Lung (tissue), 12 donors: Measurements from ENCODE around the gene ANKS1B. TPM values are rescaled to one million over a fixed set of nuclear protein-coding genes. Genes with fewer than 3 reads are reported as not detected.

ENCODE experiments used
- ATAC-seq: fragments of 200-7000 bp; cut with Tn5 transposase; one replicate; pipeline ENCODE4 v1.9.1; 2020; ENCODE audit warnings: moderate number of reproducible peaks; ENCODE audit not compliant: insufficient read depth, low FRiP score
- DNase-seq, 3 donors: peaks; one replicate each; pipeline ENCODE4 v3.0.0-alpha.2; 2013 to 2017
- H3K27ac ChIP-seq, 2 donors: one replicate each; pipeline ENCODE4 v1.5.1; 2013; ENCODE audit warnings: mild to moderate bottlenecking in 2 of 2, moderate library complexity in 2 of 2, control low read depth in 1 of 2, inconsistent platforms in 1 of 2, low read depth in 1 of 2, low read length in 1 of 2
- H3K27me3 ChIP-seq, 3 donors: one replicate each; pipeline ENCODE4 v1.5.1; 2013; ENCODE audit warnings: low read length in 2 of 3; ENCODE audit not compliant: control insufficient read depth in 3 of 3, insufficient read depth in 3 of 3
- H3K36me3 ChIP-seq, 4 donors: one replicate each; pipeline ENCODE4 v1.5.1; 2013; ENCODE audit warnings: low read length in 4 of 4, mild to moderate bottlenecking in 1 of 4, moderate library complexity in 1 of 4; ENCODE audit not compliant: control insufficient read depth in 4 of 4, insufficient read depth in 4 of 4
- H3K4me1 ChIP-seq, 5 donors: one replicate each; pipeline ENCODE4 v1.5.1; 2013; ENCODE audit warnings: low read length in 5 of 5, mild to moderate bottlenecking in 2 of 5, moderate library complexity in 1 of 5; ENCODE audit not compliant: control insufficient read depth in 5 of 5, insufficient read depth in 5 of 5
- H3K4me3 ChIP-seq: one replicate; pipeline ENCODE4 v1.5.1; 2013; ENCODE audit warnings: mild to moderate bottlenecking, control low read depth, moderate library complexity
- H3K9ac ChIP-seq, 2 donors: one replicate each; pipeline ENCODE4 v1.5.1; 2013; ENCODE audit warnings: low read length in 2 of 2, control low read depth in 1 of 2; ENCODE audit not compliant: insufficient read depth in 1 of 2
- H3K9me3 ChIP-seq, 4 donors: one replicate each; pipeline ENCODE4 v1.5.1; 2013; ENCODE audit warnings: low read length in 3 of 4, mild to moderate bottlenecking in 1 of 4, moderate library complexity in 1 of 4; ENCODE audit not compliant: control insufficient read depth in 4 of 4, insufficient read depth in 3 of 4
- WGBS, 2 donors: extraction: QIAGEN DNeasy Blood & Tissue Kit; methylation state at CpG; one replicate each; pipeline ENCODE4 v1.1.7; 2013; 5-methylcytosine and 5-hydroxymethylcytosine counted together
- polyA plus RNA-seq, 2 donors: library from polyadenylated mRNA; stranded (reverse); fragments of 200-250 nt; gene quantifications; one replicate each; pipeline ENCODE4 v1.2.1, GENCODE V29; 2013
- total RNA-seq, 2 donors: library from RNA; depleted of rRNA in 1 of 2; stranded (reverse); fragments of >200 nt in 1 of 2; gene quantifications; one replicate each; pipeline ENCODE4 v1.2.1, GENCODE V29; 2014 to 2021
- TF ChIP-seq, protein P1 (sequence below): IDR thresholded peaks from 2 replicates; pipeline ENCODE4 v1.5.1; 2012; ENCODE audit warnings: mild to moderate bottlenecking; ENCODE audit errors: control extremely low read depth, extremely low read depth
- donor health status: control.
- donor health status: control.
- donor health status: Bipolar disorder and iron deficiency.
- donor health status: healthy.
- donor health status: DM: yes; HTN: yes; CAD: no.

ANKS1B gene
- total and polyA plus RNA-seq, 4 donors = 0.32 to 10.3 (median 3.7) TPM

DNA sequence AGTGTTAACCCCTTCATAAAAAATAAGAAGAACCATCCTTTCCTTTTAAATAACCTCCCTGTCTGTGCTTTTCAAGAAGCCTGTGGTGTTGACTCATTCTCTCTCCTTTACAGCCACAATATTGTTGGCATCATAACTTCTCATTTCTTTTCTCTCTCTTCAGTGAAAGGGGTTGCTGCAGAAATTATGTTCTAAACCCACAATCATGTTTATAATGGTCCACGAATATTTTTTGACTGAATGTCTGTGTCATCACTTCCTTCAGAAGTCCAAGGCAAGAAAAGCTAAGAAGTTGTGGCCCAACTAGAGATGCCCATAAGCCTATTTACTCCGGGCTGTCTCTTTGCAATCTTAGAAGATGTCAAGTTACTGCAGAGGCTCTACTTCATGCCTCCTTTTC is 851.3 kb downstream of the ANKS1B start:
- no peak overlapping the region for H3K27ac ChIP-seq
- ATAC-seq (no peak), DNase-seq (no peak)
- 76 to 82% methylated on average over 2 of the region's 2 CpGs for WGBS, 2 donors
- TF ChIP-seq, protein P1, sequence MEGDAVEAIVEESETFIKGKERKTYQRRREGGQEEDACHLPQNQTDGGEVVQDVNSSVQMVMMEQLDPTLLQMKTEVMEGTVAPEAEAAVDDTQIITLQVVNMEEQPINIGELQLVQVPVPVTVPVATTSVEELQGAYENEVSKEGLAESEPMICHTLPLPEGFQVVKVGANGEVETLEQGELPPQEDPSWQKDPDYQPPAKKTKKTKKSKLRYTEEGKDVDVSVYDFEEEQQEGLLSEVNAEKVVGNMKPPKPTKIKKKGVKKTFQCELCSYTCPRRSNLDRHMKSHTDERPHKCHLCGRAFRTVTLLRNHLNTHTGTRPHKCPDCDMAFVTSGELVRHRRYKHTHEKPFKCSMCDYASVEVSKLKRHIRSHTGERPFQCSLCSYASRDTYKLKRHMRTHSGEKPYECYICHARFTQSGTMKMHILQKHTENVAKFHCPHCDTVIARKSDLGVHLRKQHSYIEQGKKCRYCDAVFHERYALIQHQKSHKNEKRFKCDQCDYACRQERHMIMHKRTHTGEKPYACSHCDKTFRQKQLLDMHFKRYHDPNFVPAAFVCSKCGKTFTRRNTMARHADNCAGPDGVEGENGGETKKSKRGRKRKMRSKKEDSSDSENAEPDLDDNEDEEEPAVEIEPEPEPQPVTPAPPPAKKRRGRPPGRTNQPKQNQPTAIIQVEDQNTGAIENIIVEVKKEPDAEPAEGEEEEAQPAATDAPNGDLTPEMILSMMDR = no peak
- H3K4me1 ChIP-seq = peaks cover 0 to 17% (median 3%) of the 10 kb centered on the region in 5 donors
- H3K9me3 ChIP-seq = no peaks in the 10 kb centered on the region
- no peak overlapping the region for H3K4me3 ChIP-seq
- H3K27me3 ChIP-seq = no peaks in the 10 kb centered on the region
- H3K36me3 ChIP-seq = no peaks in the 10 kb centered on the region
- H3K9ac ChIP-seq = no peak overlapping the region

DNA sequence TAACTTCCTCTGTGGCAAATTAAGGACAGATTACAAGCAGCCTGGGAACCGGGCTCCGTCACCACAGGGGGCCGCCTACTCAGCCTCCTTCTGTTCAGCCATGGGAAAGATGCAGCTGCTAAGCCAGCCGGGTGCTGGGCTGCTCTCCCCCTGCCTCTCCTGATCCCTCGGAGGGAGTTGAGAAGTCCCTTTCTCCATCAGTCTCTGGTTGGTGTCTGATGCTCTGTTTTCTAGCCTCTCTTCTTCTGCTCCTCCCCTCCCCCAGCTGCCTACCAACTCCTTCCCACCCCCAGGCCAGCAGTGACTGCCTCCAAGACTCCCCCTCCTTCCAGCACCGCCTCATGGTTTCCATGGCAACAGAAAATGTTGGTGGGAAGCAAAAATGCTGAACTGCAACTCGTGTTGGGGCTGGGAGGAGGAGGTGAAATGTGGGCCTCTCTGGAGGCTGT is 853.0 kb downstream of the ANKS1B start:
- H3K4me1 ChIP-seq = peaks cover 0 to 17% (median 3%) of the 10 kb centered on the region in 5 donors
- no peaks in the 10 kb centered on the region for H3K9me3 ChIP-seq
- TF ChIP-seq, protein P1 = no peak
- WGBS, 2 donors = 23 to 27% methylated on average over 7 of the region's 7 CpGs
- no peak overlapping the region for H3K27ac ChIP-seq
- no peak overlapping the region for H3K9ac ChIP-seq
- no peaks in the 10 kb centered on the region for H3K27me3 ChIP-seq
- H3K4me3 ChIP-seq = no peak overlapping the region
- no peaks in the 10 kb centered on the region for H3K36me3 ChIP-seq
- peak; percentile 85 to 90 (median 85) for DNase-seq
- ATAC-seq = no peak

DNA sequence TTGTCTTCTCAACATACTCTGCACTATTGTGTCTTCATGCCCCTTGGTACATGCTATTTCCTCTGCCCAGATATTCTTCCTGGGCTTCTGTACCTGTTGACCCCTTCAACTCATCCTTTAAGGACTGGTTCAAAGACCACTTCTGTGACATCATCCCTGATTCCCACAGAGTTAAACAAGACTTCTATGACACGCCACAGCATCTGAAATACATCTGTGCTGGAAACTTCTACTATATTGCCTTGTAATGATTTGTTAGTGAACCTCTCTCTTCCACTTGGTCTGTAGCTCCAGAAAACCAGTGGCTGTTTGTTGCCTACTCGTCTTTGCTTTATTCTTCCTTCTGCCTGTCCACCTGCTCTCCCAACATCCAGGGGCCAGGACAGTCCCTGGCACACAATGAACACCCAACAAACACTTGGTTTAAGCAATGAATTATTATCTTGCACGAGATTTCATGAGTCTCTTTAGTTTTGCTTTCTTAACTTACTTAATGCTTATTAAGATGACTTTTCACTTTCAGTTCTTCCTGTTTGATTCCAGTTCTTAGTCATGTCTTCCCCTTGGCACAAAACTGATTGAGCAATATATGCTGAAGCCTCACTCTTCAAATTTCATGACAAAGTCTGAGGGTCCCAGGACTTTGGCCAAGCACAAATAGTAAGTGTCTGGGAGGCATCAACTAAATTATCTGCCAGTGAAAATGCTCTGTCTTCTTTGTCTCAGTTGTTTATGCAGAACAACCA is 853.8 kb downstream of the ANKS1B start:
- no peaks in the 10 kb centered on the region for H3K36me3 ChIP-seq
- WGBS, 2 donors = 48 to 71% methylated on average over 3 of the region's 3 CpGs
- no peak overlapping the region for H3K4me3 ChIP-seq
- TF ChIP-seq, protein P1 = no peak
- peak overlapping the region in 1 of 2 donors; percentile 3 for H3K27ac ChIP-seq
- DNase-seq = peak; percentile 29 to 91 (median 84)
- H3K9me3 ChIP-seq = no peaks in the 10 kb centered on the region
- H3K9ac ChIP-seq = peak overlapping the region in 1 of 2 donors; percentile 30
- no peak for ATAC-seq
- no peaks in the 10 kb centered on the region for H3K27me3 ChIP-seq
- peaks cover 0 to 17% (median 3%) of the 10 kb centered on the region in 5 donors for H3K4me1 ChIP-seq
